Amniotic stem cell (primary cell): ENCODE measurements around the gene CGB1.

Experiments used
- DNase-seq: peaks from one replicate; lab custom pipeline; 2025; lab: John Stamatoyannopoulos, UW

CGB1 gene

GRCh38 chr19:48994035-48994386 lies 42.7 kb downstream of the CGB1 start:
- DNase-seq: no peak

- peak; percentile 100 for DNase-seq
These were observed 43.3 kb downstream of the CGB1 start, which contains the start of the genes GYS1 and RUVBL2 for GRCh38 chr19:48993175-48994034. TSS of gene GYS1 (minus strand) at chr19:48993309. CDS start at chr19:48993112, 197 bp downstream. TSS of gene RUVBL2 (plus strand) at chr19:48993887. CDS start at chr19:48993912, 25 bp downstream.

- DNase-seq: no peak
These were observed 44.0 kb downstream of the CGB1 start for GRCh38 chr19:48992581-48993174.

- DNase-seq: peak; percentile 74
These were observed 44.7 kb downstream of the CGB1 start for GRCh38 chr19:48991873-48992580.

GRCh38 chr19:48991011-48991609 lies 45.6 kb downstream of the CGB1 start:
- DNase-seq: no peak

- DNase-seq: no peak
These were observed 46.3 kb downstream of the CGB1 start for GRCh38 chr19:48990400-48990799.

- no peak for DNase-seq
These were observed 46.9 kb downstream of the CGB1 start for GRCh38 chr19:48989701-48990291.

GRCh38 chr19:48988860-48989259 lies 47.8 kb downstream of the CGB1 start:
- DNase-seq: no peak

GRCh38 chr19:48988286-48988685 lies 48.4 kb downstream of the CGB1 start:
- DNase-seq: no peak

GRCh38 chr19:48987323-48987722 lies 49.4 kb downstream of the CGB1 start:
- DNase-seq: no peak

- DNase-seq: no peak
These were observed 50.5 kb downstream of the CGB1 start for GRCh38 chr19:48986211-48986610.

GRCh38 chr19:48985711-48986110 lies 51.0 kb downstream of the CGB1 start:
- DNase-seq: no peak
